ENCODE measurements around the gene OR10H4.

DNA sequence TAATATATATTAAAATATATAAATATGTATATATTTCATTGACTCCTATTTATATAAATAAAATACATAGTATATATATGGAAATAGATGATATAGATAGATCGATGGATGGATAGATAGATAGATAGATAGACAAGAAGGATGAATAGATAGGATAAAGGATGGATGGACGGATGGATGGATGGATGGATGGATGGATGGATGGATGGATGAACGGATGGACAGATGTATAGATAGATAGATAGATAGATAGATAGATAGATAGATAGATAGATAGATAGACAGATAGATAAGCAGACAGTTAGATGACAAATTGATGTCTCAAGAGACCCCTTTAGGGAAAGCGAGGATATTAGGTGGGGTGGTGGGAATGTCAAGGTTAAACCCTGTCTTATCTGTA, 29.6 kb upstream of the OR10H4 start:
- TF ChIP-seq TAF1 (IDR thresholded peaks at IDR 0.05; ENCODE audit: low read depth, low read length), result no peak
- TF ChIP-seq POLR2AphosphoS5 (IDR thresholded peaks at IDR 0.05; ENCODE audit: low read depth, low read length), result no peak
- TF ChIP-seq POLR2A (IDR thresholded peaks at IDR 0.05; ENCODE audit: low read depth, low read length), result no peak

Measured in GM12891 (cell line).